Activated gamma-delta T cell treated with Interleukin-2 at 50 U/mL for 16 hours (primary cell): ENCODE data around the gene CATSPER1.
"Not testable (repeated sequence)": the region's sequence is repeated elsewhere in the genome, so short reads cannot be mapped to it uniquely, and the experiment has no call there.

Source experiments
- DNase-seq: peaks from one replicate; pipeline ENCODE4 v3.0.0-alpha.2; 2020

The CATSPER1 gene

GRCh38 chr11:66016793-66017177 is 9.5 kb downstream of the CATSPER1 start:
- no peak for DNase-seq

- DNase-seq: no peak
Measured at GRCh38 chr11:66015936-66016792, 10.1 kb downstream of the CATSPER1 start.

- DNase-seq: no peak
Measured at GRCh38 chr11:66015454-66015881, 10.8 kb downstream of the CATSPER1 start.

- no peak for DNase-seq
Measured at GRCh38 chr11:66014804-66015453, 11.3 kb downstream of the CATSPER1 start.

GRCh38 chr11:66013762-66014100 is 12.5 kb downstream of the CATSPER1 start:
- DNase-seq: no peak

- DNase-seq: no peak
Measured at GRCh38 chr11:66012946-66013761, 13.1 kb downstream of the CATSPER1 start.

- DNase-seq: no peak
Measured at GRCh38 chr11:66012371-66012945, 13.8 kb downstream of the CATSPER1 start.

- DNase-seq: no peak
Measured at GRCh38 chr11:66011785-66012303, 14.4 kb downstream of the CATSPER1 start, which contains the start of gene CST6. Gene CST6 (plus strand): TSS chr11:66012008. CDS start chr11:66012045, 37 bp downstream.

GRCh38 chr11:66011239-66011784 is 15.0 kb downstream of the CATSPER1 start:
- no peak for DNase-seq

GRCh38 chr11:66010036-66010435 is 16.2 kb downstream of the CATSPER1 start:
- DNase-seq: not testable (repeated sequence)

GRCh38 chr11:66008468-66009101 is 17.7 kb downstream of the CATSPER1 start:
- no peak for DNase-seq

GRCh38 chr11:66008095-66008467 is 18.2 kb downstream of the CATSPER1 start:
- no peak for DNase-seq

- DNase-seq: no peak
Measured at GRCh38 chr11:66007201-66007634, 19.1 kb downstream of the CATSPER1 start.

- DNase-seq: no peak
Measured at GRCh38 chr11:66006891-66007176, 19.4 kb downstream of the CATSPER1 start.

- no peak for DNase-seq
Measured at GRCh38 chr11:66006134-66006890, 20.0 kb downstream of the CATSPER1 start.

GRCh38 chr11:66004186-66004585 is 22.1 kb downstream of the CATSPER1 start:
- no peak for DNase-seq

- no peak for DNase-seq
Measured at GRCh38 chr11:66003291-66003690, 23.0 kb downstream of the CATSPER1 start.

GRCh38 chr11:66002648-66003225 is 23.5 kb downstream of the CATSPER1 start:
- DNase-seq: no peak

GRCh38 chr11:66001942-66002647 is 24.2 kb downstream of the CATSPER1 start, which contains the start of the genes BANF1 and EIF1AD:
Gene BANF1 (plus strand): TSS chr11:66002503. CDS start chr11:66003251, 748 bp downstream.
Gene EIF1AD (minus strand): TSS chr11:66002157. CDS start chr11:66000389, 1,768 bp downstream.
- DNase-seq: peak; percentile 93

GRCh38 chr11:65997286-65997685 is 29.0 kb downstream of the CATSPER1 start:
- no peak for DNase-seq
